HG03378 (cell line): Measurements from ENCODE around the gene E4F1.

Experiments
- ATAC-seq: cut with Tn5 transposase; IDR thresholded peaks from one replicate; pipeline ENCODE4 v1.9.1; 2021; ENCODE audit warnings: mild to moderate bottlenecking, moderate library complexity; ENCODE audit not compliant: unreplicated experiment

E4F1 gene

GRCh38 chr16:2205967-2206313, 17.5 kb upstream of the E4F1 start:
- peak; percentile 25 for ATAC-seq

- ATAC-seq, result no peak
Measured at GRCh38 chr16:2206420-2206779, 17.0 kb upstream of the E4F1 start.

GRCh38 chr16:2206780-2207433, 16.5 kb upstream of the E4F1 start:
- no peak for ATAC-seq

GRCh38 chr16:2207872-2208271, 15.5 kb upstream of the E4F1 start:
- no peak for ATAC-seq

- ATAC-seq, result no peak
Measured at GRCh38 chr16:2208308-2208707, 15.1 kb upstream of the E4F1 start.

GRCh38 chr16:2208772-2209171, 14.6 kb upstream of the E4F1 start:
- no peak for ATAC-seq

GRCh38 chr16:2209258-2210008, 14.0 kb upstream of the E4F1 start:
- ATAC-seq, result no peak

GRCh38 chr16:2210009-2210332, 13.4 kb upstream of the E4F1 start:
- ATAC-seq, result no peak

- no peak for ATAC-seq
Measured at GRCh38 chr16:2210386-2211365, 12.7 kb upstream of the E4F1 start, which contains the start of gene BRICD5. Gene BRICD5 (minus strand): TSS chr16:2210863. CDS start chr16:2210833, 30 bp downstream.

GRCh38 chr16:2211923-2212347, 11.5 kb upstream of the E4F1 start:
- ATAC-seq, result no peak

- ATAC-seq, result no peak
Measured at GRCh38 chr16:2212362-2213324, 10.7 kb upstream of the E4F1 start.

GRCh38 chr16:2213817-2214718, 9.3 kb upstream of the E4F1 start:
- peak; percentile 7 for ATAC-seq

- ATAC-seq, result no peak
Measured at GRCh38 chr16:2214719-2214968, 8.7 kb upstream of the E4F1 start, which contains the start of gene PGP. Gene PGP (minus strand): TSS chr16:2214840. CDS start chr16:2214777, 63 bp downstream.

- ATAC-seq, result no peak
Measured at GRCh38 chr16:2216330-2216729, 7.1 kb upstream of the E4F1 start.

- ATAC-seq, result no peak
Measured at GRCh38 chr16:2223942-2224486, 623 bp downstream of the E4F1 start.

- no peak for ATAC-seq
Measured at GRCh38 chr16:2226245-2226793, 2.9 kb downstream of the E4F1 start.

- ATAC-seq, result no peak
Measured at GRCh38 chr16:2226918-2227317, 3.5 kb downstream of the E4F1 start.

GRCh38 chr16:2228161-2228824, 4.9 kb downstream of the E4F1 start:
- ATAC-seq, result no peak
